H1 (cell line): ENCODE results near the gene CKB. TPM values are rescaled to one million over a fixed set of nuclear protein-coding genes. Genes with fewer than 3 reads are reported as not detected.

Experiments used
- CTBP2 ChIP-seq: IDR thresholded peaks from 2 replicates; pipeline ENCODE4 v1.7.0; 2011; ENCODE audit warnings: borderline replicate concordance, mild to moderate bottlenecking, moderate library complexity, mixed read lengths, low read length; ENCODE audit not compliant: insufficient read depth, insufficient read length
- CTCF ChIP-seq, 3 experiments: IDR thresholded peaks; 1 replicate in 2 of 3; 2 replicates in 1 of 3; pipeline versions ENCODE4 v1.5.1 to v1.6.1; 2011; ENCODE audit warnings: low read length in 3 of 3, mild to moderate bottlenecking in 3 of 3, inconsistent platforms in 2 of 3, low read depth in 1 of 3, moderate library complexity in 1 of 3; ENCODE audit not compliant: insufficient read depth in 1 of 3; ENCODE audit errors: control extremely low read depth in 1 of 3
- E2F6 ChIP-seq: IDR thresholded peaks from 2 replicates; pipeline ENCODE4 v1.6.1; 2012; ENCODE audit warnings: inconsistent platforms
- EZH2 ChIP-seq: fragments of 200-600 bp; sonication (generic); IDR thresholded peaks from 2 replicates; pipeline ENCODE4 v1.7.1; 2012; ENCODE audit warnings: low read depth, mild to moderate bottlenecking, moderate library complexity, low read length, inconsistent platforms; ENCODE audit not compliant: severe bottlenecking
- RNF2 ChIP-seq: fragments of 200-900, 300-1000 bp; sonication (generic); IDR thresholded peaks from 2 replicates; pipeline ENCODE4 v1.7.1; 2016; ENCODE audit warnings: borderline replicate concordance, low read depth, mild to moderate bottlenecking, antibody characterized with exemption, low read length; ENCODE audit not compliant: poor library complexity, severe bottlenecking; ENCODE audit errors: missing control alignments
- TBP ChIP-seq: IDR thresholded peaks from 2 replicates; pipeline ENCODE4 v1.6.1; 2011; ENCODE audit warnings: low read depth, low read length, improper control_type of control experiment
- YY1 ChIP-seq: IDR thresholded peaks from 2 replicates; pipeline ENCODE4 v1.6.1; 2011; ENCODE audit warnings: low read depth, mild to moderate bottlenecking, low read length
- polyA plus RNA-seq, 7 experiments: library from polyadenylated mRNA; depleted of rRNA in 3 of 7; stranded (reverse) in 5 of 7; unstranded in 2 of 7; fragments of >200 nt in 5 of 7; fragments of 200-250 nt in 2 of 7; gene quantifications; 1 replicate in 5 of 7; 2 replicates in 1 of 7; 4 replicates in 1 of 7; pipeline versions ENCODE4 v1.2.1 to v1.2.3, GENCODE V29; 2011 to 2013; ENCODE audit warnings: missing spikeins in 2 of 7, mixed read lengths in 2 of 7
- total RNA-seq: library from RNA; stranded (reverse); fragmentation: NEBNext Ultra II Directional; extraction: Animal tissue kit (Norgen Biotek cat#: 25700); gene quantifications from 2 replicates; pipeline ENCODE4 v1.2.1, GENCODE V29; 2021

The CKB gene
- total and polyA plus RNA-seq, 2 of the 8 experiments (the other 6 are each of a cell fraction or from before 2014, with no cell fraction given), result 538 to 950 TPM

- TF ChIP-seq RNF2, result no peak
- TF ChIP-seq CTCF (IDR thresholded peaks at IDR 0.05; ENCODE audit: control extremely low read depth in 1 of 3, insufficient read depth in 1 of 3, low read depth in 1 of 3, low read length in 3 of 3), result no peak
- no peak for TF ChIP-seq YY1
- no peak for TF ChIP-seq EZH2
- TF ChIP-seq TBP, result no peak
- TF ChIP-seq CTBP2, result no peak
- TF ChIP-seq E2F6, result no peak
Observed at GRCh38 chr14:103552846-103553210, 30.2 kb upstream of the CKB start (continued).
